A673 (cell line): ENCODE data around the gene MAP3K10.

Experiments used
- EZH2 ChIP-seq: fragments of 200-600 bp; sonication (generic); IDR thresholded peaks from 2 replicates; pipeline ENCODE4 v1.6.1; 2017; ENCODE audit warnings: borderline replicate concordance, low read depth, mild to moderate bottlenecking, mixed read lengths, antibody characterized with exemption, low read length; ENCODE audit not compliant: poor library complexity, severe bottlenecking
- TF ChIP-seq, protein P1 (sequence below): fragments of 300-800, 200-600 bp; sonication (generic); conservative IDR thresholded peaks from 2 replicates; pipeline ENCODE4 v1.5.1; 2017; ENCODE audit warnings: low read depth, mild to moderate bottlenecking, antibody characterized with exemption, low read length, moderate library complexity, mixed read lengths

- TF ChIP-seq, protein P1, sequence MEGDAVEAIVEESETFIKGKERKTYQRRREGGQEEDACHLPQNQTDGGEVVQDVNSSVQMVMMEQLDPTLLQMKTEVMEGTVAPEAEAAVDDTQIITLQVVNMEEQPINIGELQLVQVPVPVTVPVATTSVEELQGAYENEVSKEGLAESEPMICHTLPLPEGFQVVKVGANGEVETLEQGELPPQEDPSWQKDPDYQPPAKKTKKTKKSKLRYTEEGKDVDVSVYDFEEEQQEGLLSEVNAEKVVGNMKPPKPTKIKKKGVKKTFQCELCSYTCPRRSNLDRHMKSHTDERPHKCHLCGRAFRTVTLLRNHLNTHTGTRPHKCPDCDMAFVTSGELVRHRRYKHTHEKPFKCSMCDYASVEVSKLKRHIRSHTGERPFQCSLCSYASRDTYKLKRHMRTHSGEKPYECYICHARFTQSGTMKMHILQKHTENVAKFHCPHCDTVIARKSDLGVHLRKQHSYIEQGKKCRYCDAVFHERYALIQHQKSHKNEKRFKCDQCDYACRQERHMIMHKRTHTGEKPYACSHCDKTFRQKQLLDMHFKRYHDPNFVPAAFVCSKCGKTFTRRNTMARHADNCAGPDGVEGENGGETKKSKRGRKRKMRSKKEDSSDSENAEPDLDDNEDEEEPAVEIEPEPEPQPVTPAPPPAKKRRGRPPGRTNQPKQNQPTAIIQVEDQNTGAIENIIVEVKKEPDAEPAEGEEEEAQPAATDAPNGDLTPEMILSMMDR: no peak
- TF ChIP-seq EZH2: no peak
Observed at GRCh38 chr19:40253611-40254092, 62.4 kb downstream of the MAP3K10 start.
